HG03354 (cell line): ENCODE measurements around the gene TOP3B.

Experiments
- ATAC-seq: cut with Tn5 transposase; IDR thresholded peaks from one replicate; pipeline ENCODE4 v1.9.1; 2021; ENCODE audit warnings: mild to moderate bottlenecking; ENCODE audit not compliant: unreplicated experiment, poor library complexity, severe bottlenecking

TOP3B gene

GRCh38 chr22:21982338-21982965, at the start of gene TOP3B:
TSS of gene TOP3B (minus strand) at chr22:21982787. CDS start at chr22:21975709, 7,078 bp downstream.
- ATAC-seq = peak; percentile 76

GRCh38 chr22:22031183-22031945, 48.8 kb upstream of the TOP3B start:
- no peak for ATAC-seq

- ATAC-seq = peak; percentile 64
Measured at GRCh38 chr22:22030493-22031182, 48.1 kb upstream of the TOP3B start.

GRCh38 chr22:22027955-22028354, 45.4 kb upstream of the TOP3B start:
- ATAC-seq = no peak

DNA sequence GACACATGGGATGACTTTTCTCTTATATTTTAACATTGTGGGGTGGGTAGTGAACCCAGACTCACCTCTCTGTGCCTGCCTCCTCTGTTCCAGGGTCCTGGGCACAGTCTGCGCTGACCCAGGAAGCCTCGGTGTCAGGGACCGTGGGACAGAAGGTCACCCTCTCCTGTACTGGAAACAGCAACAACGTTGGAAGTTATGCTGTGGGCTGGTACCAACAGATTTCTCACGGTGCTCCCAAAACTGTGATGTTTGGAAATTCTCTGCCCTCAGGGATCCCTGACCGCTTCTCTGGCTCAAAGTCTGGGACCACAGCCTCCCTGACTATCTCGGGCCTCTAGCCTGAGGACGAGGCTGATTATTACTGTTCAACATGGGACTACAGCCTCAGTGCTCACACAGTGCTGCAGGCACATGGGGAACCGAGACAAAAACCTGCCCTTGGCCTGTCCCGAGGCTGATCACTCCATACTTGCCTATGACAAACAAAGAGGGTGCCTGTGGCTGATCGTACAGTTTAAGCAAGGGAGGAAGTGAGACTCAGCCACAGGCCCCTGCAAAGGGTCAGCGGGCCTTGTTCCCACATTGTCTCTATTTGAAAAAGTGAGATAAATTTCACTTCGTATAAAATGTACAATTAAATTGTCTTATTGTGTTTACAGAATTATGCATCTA, 43.7 kb upstream of the TOP3B start:
- ATAC-seq = no peak

DNA sequence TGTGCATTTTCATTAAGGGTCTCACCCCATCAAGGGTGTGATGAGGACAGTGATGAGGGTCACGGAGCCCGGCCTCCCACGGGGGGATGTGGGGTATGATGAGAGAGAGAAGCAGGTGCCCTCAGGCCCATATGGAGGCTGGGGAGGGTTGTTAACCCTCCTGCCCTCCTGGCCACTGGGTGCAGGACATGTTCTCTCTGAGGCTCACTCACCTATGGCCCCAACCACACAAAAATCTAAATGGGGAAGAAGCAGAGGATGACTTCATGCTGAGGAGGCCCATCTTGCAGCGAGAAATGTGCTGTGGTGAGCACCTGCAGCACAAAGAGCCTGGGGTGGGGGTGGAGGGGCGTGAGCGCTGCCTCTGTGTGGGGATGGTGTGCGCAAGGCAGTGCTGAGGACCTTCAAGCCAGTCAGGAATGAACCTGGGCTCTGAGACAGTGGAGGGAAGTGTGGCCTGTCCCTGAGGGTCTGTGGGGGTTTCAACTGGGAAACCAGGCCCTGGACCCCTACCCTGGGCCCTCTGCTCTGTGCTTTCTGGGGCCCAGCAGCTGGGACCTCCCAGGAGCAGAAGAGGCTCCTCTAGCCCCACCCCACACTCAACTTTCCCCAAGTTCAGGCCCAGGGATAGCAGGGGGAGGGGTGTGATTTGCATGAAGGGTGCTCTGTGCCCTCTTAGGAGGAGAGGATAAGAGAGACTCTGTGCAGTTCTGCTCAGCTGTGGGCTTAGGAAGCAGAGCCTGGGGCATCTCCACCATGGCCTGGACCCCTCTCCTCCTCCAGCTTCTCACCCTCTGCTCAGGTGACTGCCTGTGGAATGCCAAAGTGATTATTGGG, 43.0 kb upstream of the TOP3B start:
- ATAC-seq = no peak

- no peak for ATAC-seq
Measured at GRCh38 chr22:22024440-22024839, 41.9 kb upstream of the TOP3B start.

- no peak for ATAC-seq
Measured at GRCh38 chr22:22023581-22024137, 41.1 kb upstream of the TOP3B start.

GRCh38 chr22:22022947-22023534, 40.5 kb upstream of the TOP3B start:
- ATAC-seq = no peak

DNA sequence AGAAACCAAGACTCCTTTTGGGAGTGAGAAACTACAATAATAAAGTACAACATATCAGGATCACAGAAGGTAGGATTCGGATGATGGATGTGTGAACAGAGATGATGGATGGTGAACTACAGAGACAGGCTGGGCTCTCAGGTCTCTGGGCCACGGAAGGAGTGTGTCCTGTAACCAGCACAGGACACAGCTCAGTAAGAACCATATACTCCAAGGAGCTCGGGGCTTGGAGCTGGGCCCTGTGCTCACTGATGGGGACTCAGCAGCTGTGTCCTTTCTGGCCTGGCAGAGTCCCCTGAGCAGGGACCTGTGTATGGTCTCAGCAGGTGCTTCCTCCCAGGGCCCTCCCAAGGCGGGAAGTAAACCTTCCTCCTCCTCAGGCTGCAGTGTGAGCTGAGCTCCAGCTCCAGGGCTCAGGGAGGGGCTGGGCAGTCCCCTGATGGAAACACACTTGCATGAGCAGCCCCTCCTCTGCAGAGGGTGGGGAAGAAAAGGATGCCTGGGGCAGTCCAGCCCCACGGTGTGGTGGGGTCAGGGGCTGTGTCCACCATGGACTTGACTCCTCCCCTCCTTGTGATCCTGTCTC, 39.8 kb upstream of the TOP3B start:
- ATAC-seq = no peak

GRCh38 chr22:22021162-22021750, 38.7 kb upstream of the TOP3B start:
- ATAC-seq = no peak

GRCh38 chr22:22020425-22020852, 37.9 kb upstream of the TOP3B start:
- no peak for ATAC-seq

GRCh38 chr22:22019659-22020424, 37.3 kb upstream of the TOP3B start:
- ATAC-seq = no peak

DNA sequence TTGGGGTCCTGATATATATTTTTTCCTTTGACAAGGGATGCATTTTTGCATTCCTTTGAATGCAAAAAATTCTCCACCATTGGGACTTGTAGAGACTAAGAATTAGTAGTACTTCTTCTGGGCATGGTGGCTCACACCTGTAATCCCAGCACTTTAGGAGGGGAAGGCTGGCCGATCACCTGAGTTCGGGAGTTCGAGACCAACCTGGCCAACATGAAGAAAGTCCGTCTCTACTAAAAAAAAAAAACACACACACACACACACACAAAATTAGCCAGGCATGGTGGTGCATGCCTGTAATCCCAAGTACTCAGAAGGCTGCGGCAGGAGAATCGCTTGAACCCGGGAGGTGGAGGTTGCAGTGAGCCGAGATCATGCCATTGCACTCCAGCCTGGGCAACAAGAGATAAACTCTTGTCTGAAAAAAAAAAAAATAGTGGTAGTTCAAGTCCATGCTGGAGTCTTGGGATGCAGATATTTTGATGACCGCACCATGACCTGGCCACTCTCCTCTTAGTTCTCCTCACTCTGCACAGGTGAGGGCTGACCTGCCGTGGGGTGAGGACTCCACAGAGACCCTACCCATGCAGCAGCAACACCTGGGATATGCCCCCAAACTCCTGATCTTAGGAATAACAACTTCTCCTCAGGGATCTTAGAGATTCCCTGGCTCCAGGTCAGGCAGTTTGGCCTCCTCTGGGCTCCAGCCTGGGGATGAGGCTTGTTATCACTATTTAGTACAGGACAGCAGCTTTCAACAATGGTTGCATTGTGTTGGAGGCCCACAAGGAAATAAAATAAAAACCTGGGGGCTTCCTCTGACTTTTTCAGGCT, 36.5 kb upstream of the TOP3B start:
- ATAC-seq = no peak

GRCh38 chr22:22015631-22016030, 33.0 kb upstream of the TOP3B start:
- no peak for ATAC-seq

DNA sequence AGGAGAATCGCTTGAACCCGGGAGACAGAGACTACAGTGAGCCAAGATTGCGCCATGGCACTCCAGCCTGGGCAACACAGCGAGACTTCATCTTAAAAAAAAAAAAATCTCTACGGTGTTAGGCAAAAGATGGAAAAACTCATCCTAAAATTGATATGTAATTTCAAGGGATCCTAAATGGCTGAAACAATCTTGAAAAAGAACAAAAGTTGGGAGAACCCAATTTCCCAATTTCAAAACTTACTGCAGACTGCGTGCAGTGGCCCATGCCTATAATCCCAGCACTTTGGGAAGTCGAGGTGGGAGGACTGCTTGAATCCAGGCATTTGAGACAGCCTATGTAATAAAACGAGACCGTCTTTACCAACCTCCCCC, 31.7 kb upstream of the TOP3B start:
- no peak for ATAC-seq
